Sigmoid colon (tissue), 4 donors: ENCODE results near the gene EVA1C.

Experiments
- CTCF ChIP-seq, 4 experiments: fragments of 450-650 bp in 3 of 4; fragments of 200-600 bp in 1 of 4; IDR thresholded peaks; one replicate each; pipeline ENCODE4 v1.5.1; 2016 to 2019; ENCODE audit warnings: antibody characterized with exemption in 4 of 4, mild to moderate bottlenecking in 3 of 4, moderate library complexity in 2 of 4
- EP300 ChIP-seq, 4 donors: sonication (generic); formaldehyde crosslinking; IDR thresholded peaks; one replicate each; pipeline ENCODE4 v1.6.1; 2017; ENCODE audit warnings: antibody characterized with exemption in 4 of 4
- POLR2A ChIP-seq, 2 donors: fragments of 450-650 bp; IDR thresholded peaks; one replicate each; pipeline ENCODE4 v1.6.1; 2016; ENCODE audit warnings: antibody characterized with exemption in 2 of 2, mild to moderate bottlenecking in 2 of 2, moderate library complexity in 2 of 2

DNA sequence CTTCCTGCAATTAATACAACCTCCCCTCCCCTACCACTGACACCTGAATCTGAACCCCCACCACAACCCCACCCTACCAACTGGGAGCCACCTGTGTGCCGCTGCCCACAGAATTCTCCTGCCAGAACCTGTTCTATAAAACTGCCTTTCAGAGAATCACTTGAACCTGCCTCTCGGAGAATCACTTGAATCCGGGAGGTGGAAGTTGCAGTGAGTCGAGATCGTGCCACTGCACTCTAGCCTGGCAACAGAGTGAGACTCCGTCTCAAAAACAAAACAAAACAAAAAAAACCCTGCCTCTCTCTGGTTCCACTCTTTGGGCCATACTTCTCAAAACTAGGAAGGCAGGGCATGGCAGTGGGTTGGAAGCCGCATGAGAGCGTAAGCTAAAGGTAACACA, 25.4 kb upstream of the EVA1C start:
- TF ChIP-seq CTCF (IDR thresholded peaks at IDR 0.05) (no peak), POLR2A (IDR thresholded peaks at IDR 0.05) (no peak), EP300 (IDR thresholded peaks at IDR 0.05) (no peak)
